Panc1 (cell line): ENCODE measurements around the gene TMTC1.

Source experiments
- POLR2AphosphoS5 ChIP-seq: IDR thresholded peaks from 2 replicates; pipeline ENCODE4 v1.6.1; 2012; ENCODE audit warnings: mild to moderate bottlenecking, low read depth, low read length, moderate library complexity
- TF ChIP-seq, protein P1 (sequence below): fragments of 450-650 bp; IDR thresholded peaks from 2 replicates; pipeline ENCODE4 v1.5.1; 2017; ENCODE audit warnings: mild to moderate bottlenecking

DNA sequence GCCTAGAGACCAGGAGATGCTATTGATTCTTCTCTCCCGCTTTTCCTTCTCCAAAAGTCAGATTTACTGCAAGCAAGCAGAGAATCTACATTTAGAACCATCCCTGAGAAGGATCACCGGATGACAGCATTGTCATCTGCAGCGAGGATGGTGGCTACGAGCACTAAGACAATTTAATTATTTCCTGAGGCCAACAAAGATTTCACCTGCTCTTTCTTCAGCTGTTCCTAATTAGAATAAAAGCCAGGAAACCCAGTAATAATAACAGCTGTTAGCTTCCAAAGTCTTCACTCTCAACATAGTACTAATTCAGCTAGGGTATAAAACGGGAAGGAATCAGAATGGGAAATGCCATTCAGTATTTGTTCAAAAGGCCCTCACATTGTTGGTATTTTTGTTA, 53.3 kb downstream of the TMTC1 start:
- TF ChIP-seq, protein P1, sequence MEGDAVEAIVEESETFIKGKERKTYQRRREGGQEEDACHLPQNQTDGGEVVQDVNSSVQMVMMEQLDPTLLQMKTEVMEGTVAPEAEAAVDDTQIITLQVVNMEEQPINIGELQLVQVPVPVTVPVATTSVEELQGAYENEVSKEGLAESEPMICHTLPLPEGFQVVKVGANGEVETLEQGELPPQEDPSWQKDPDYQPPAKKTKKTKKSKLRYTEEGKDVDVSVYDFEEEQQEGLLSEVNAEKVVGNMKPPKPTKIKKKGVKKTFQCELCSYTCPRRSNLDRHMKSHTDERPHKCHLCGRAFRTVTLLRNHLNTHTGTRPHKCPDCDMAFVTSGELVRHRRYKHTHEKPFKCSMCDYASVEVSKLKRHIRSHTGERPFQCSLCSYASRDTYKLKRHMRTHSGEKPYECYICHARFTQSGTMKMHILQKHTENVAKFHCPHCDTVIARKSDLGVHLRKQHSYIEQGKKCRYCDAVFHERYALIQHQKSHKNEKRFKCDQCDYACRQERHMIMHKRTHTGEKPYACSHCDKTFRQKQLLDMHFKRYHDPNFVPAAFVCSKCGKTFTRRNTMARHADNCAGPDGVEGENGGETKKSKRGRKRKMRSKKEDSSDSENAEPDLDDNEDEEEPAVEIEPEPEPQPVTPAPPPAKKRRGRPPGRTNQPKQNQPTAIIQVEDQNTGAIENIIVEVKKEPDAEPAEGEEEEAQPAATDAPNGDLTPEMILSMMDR: no peak
- TF ChIP-seq POLR2AphosphoS5: no peak
